Stimulated activated effector memory CD8-positive, alpha-beta T cell treated with anti-CD3 and anti-CD28 coated beads, Interleukin-12 subunit alpha, Interleukin-12 subunit beta, amount 100 ng/mL, for 72 hours (primary cell): ENCODE measurements around the gene B3GNT8.

Experiments
- ATAC-seq: fragments of 150-1000 bp; cut with Tn5 transposase; 2 replicates; pipeline ENCODE4 v1.10.0; 2021
- DNase-seq, 2 donors: peaks; one replicate each; pipeline ENCODE4 v3.0.0; 2021 to 2022; ENCODE audit warnings: low spot score in 2 of 2
- H3K27ac Mint-ChIP-seq: one replicate; pipeline ENCODE4 v1.8.0; 2022; ENCODE audit warnings: mild to moderate bottlenecking, mixed read lengths
- H3K36me3 Mint-ChIP-seq: one replicate; pipeline ENCODE4 v1.8.0; 2022; ENCODE audit warnings: mild to moderate bottlenecking, mixed read lengths
- H3K4me1 Mint-ChIP-seq: one replicate; pipeline ENCODE4 v1.8.0; 2022; ENCODE audit warnings: mixed read lengths
- H3K4me3 Mint-ChIP-seq: one replicate; pipeline ENCODE4 v1.8.0; 2022; ENCODE audit warnings: mild to moderate bottlenecking, mixed read lengths
- H3K9me3 Mint-ChIP-seq: one replicate; pipeline ENCODE4 v1.8.0; 2022; ENCODE audit warnings: mixed read lengths

B3GNT8 gene

DNA sequence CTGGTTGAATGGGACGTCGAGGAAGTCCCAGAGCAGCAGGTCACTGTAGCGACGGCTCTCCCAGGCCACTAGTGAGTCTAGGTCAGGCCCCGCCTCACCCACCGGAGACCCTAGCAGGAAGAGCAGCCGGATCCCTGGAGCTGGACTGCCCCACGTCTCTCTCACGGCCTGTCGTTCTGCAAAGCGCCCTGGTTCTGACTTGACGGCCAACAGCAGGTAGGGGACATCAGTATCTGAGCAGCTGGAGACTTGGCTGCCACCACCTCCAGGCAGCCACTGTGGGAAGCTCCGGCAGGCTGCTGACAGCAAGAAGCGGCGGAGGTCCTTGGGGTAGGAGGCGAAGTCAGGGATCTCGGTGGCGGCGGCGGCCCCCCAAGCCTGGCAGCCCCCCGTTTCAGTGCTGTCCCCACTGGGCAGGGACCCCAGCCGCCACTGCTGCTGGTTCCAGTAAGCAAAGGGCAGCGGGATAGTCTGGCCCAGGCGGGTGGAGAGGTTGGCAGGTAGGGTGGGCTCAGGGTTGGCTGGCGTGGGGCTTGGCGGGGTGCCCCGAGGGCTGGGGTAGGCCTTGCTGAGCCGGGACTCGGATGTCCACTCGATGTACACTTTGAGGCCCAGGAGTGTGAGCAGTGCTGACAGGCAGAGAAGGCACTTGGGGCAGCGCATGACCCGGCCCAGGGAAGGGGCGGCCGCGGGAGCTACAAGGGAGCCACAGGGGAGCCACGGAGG lies 895 bp downstream of the B3GNT8 start:
- Mint-ChIP-seq H3K36me3 (peaks cover 44% of the 10 kb centered on the region), H3K4me1 (peaks cover 47% of the 10 kb centered on the region), H3K27ac (peak overlapping the region; percentile 96), H3K4me3 (peak overlapping the region; percentile 87), H3K9me3 (no peaks in the 10 kb centered on the region)
- DNase-seq = no peak
- ATAC-seq = no peak

DNA sequence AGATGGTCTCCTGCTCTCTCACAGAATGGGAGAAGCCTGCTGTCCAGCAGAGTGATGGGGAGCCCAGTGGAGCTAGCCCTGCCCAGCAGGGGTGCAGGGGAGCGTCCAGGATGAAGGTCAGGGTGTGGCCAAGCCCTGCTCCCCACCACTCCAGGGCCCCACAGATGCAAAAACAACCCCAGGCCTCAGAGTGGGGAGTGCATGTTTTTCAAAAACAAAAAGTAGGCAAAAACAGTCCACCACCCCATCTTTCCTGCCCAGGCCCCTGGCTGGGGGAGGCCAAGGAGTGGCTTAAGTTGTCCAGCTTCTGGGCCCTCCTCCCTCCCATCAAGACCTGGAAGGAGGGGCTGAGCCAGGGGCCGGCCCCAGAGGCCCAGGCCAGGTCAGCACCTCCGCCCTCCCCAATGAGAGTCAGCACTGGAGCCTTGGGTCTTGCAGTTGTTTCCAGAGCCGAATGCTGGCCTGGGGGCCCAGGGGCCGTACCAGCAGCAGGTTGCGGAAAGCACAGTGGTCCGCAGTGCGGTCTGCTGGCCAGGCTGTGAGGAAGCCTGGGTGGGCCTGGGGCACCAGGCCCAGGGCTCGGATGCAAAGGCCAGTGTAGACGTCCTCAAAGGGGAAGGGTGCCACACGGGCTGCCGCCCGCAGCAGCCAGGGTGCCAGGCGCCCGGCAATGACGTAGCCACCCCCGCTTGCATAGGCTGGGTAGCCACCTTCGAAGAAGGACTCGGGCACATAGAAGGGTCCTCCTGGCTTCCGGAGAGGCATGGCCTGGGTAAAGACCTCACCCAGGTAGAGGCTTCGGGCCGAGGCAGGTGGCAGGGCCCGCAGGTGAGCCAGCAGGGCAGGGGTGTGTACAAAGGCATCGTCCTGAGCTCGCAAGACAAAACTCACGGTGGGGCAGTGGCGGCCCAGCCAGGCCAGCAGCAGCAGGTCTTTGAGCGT lies 1.7 kb downstream of the B3GNT8 start:
- Mint-ChIP-seq H3K36me3 (peaks cover 49% of the 10 kb centered on the region), H3K4me3 (peak overlapping the region; percentile 87), H3K4me1 (peaks cover 47% of the 10 kb centered on the region), H3K27ac (peak overlapping the region; percentile 96), H3K9me3 (no peaks in the 10 kb centered on the region)
- no peak for DNase-seq
- ATAC-seq = no peak

DNA sequence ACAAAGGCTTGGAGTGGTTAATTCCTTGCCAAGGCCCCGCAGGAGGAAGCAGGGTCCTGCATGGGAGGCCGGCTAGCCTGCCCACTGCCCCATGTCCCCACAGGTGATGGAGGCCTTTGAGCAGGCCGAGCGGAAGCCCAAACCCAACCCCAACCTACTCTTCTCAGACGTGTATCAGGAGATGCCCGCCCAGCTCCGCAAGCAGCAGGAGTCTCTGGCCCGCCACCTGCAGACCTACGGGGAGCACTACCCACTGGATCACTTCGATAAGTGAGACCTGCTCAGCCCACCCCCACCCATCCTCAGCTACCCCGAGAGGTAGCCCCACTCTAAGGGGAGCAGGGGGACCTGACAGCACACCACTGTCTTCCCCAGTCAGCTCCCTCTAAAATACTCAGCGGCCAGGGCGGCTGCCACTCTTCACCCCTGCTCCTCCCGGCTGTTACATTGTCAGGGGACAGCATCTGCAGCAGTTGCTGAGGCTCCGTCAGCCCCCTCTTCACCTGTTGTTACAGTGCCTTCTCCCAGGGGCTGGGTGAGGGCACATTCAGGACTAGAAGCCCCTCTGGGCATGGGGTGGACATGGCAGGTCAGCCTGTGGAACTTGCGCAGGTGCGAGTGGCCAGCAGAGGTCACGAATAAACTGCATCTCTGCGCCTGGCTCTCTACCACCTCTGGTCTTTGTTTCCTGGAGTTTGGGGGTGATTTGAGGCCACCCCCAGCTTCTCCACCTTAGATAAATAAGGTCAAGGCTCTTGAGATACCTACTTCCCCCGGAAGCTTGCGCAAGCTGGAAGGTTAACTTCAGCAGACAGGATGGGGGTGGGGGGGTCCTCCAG lies 2.6 kb downstream of the B3GNT8 start:
- ATAC-seq = no peak
- H3K27ac Mint-ChIP-seq = peak overlapping the region; percentile 91
- peak overlapping the region; percentile 36 for H3K4me3 Mint-ChIP-seq

DNA sequence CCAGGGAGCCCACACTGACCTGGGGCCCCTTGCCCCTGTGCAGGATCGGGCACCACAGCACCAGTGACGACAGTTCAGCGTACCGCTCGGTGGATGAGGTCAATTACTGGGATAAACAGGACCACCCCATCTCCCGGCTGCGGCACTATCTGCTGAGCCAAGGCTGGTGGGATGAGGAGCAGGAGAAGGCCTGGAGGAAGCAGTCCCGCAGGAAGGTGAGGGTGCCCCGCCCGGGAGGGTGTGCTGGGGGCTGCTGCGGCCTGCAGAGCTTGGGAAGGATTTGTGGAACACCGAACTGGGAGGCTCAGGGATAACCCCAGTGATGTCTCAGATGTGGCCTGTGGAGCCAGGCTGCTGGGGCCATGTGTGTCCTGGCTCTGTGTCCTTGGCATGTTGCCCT lies 4.2 kb downstream of the B3GNT8 start:
- no peak for DNase-seq
- H3K4me3 Mint-ChIP-seq = no peak overlapping the region
- H3K9me3 Mint-ChIP-seq = no peaks in the 10 kb centered on the region
- peaks cover 59% of the 10 kb centered on the region for H3K36me3 Mint-ChIP-seq
- ATAC-seq = no peak
- H3K27ac Mint-ChIP-seq = peak overlapping the region; percentile 83
- H3K4me1 Mint-ChIP-seq = peaks cover 32% of the 10 kb centered on the region

More for the DNA sequence above, 2.6 kb downstream of the B3GNT8 start:
- Mint-ChIP-seq H3K9me3 (no peaks in the 10 kb centered on the region), H3K4me1 (peaks cover 47% of the 10 kb centered on the region), H3K36me3 (peaks cover 51% of the 10 kb centered on the region)
- no peak for DNase-seq

DNA sequence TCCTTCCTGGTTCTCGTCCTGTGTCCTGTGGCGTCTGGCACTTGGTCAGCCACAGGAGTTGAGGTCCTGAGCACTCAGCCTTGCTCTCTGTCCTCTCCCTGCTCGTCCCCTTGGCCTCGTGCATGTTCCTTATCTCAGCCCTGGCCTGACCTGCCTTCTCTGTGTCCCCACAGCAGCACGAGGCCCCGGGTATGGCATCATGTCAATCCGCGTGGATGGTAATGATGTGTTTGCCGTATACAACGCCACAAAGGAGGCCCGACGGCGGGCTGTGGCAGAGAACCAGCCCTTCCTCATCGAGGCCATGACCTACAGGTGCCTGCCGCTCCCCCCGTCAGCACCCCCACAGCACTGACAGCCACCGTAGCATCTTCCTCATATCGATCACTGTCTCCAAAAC lies 4.7 kb downstream of the B3GNT8 start:
- no peaks in the 10 kb centered on the region for H3K9me3 Mint-ChIP-seq
- H3K36me3 Mint-ChIP-seq = peaks cover 59% of the 10 kb centered on the region
- H3K4me1 Mint-ChIP-seq = peaks cover 27% of the 10 kb centered on the region
- H3K4me3 Mint-ChIP-seq = no peak overlapping the region
- ATAC-seq (no peak), DNase-seq (no peak)
- peak overlapping the region; percentile 83 for H3K27ac Mint-ChIP-seq

DNA sequence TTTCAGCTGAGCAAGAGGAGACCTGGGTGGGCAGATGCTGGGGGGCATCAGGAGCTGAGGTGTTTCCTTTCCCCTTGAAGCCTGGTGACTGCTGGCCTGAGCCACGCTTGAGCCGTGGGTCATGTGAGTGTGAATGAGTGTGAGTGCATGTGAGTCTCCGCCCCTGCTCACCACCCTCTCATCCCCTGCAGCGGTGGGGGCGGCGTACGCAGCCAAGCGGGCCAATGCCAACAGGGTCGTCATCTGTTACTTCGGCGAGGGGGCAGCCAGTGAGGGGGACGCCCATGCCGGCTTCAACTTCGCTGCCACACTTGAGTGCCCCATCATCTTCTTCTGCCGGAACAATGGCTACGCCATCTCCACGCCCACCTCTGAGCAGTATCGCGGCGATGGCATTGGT lies 5.2 kb downstream of the B3GNT8 start:
- ATAC-seq (no peak), DNase-seq (no peak)
- H3K36me3 Mint-ChIP-seq = peaks cover 59% of the 10 kb centered on the region
- peaks cover 23% of the 10 kb centered on the region for H3K4me1 Mint-ChIP-seq
- no peaks in the 10 kb centered on the region for H3K9me3 Mint-ChIP-seq
- H3K4me3 Mint-ChIP-seq = no peak overlapping the region
- peak overlapping the region; percentile 83 for H3K27ac Mint-ChIP-seq

DNA sequence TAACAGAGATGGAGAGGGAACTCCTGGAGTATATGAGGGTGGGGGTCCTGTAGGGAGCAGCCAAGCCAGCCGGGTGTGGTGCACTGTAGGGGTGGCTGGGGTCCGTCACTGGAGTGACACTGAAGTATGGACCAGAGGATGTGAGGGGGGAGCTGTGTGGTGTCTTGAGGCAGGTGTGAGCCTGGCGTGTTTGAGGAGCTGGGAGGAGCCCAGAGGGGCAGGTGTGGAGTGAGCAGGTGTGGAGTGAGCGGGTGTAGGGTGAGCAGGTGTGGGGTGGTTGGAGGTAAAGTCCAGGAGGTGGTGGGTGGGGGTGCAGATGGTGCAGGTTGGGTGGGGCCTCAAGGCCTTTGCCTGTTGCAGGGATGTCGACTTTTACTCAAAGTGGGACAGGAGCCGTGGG lies 5.9 kb downstream of the B3GNT8 start:
- peak overlapping the region; percentile 83 for H3K27ac Mint-ChIP-seq
- DNase-seq (no peak), ATAC-seq (peak; percentile 6)
- H3K4me1 Mint-ChIP-seq = peaks cover 18% of the 10 kb centered on the region
- no peak overlapping the region for H3K4me3 Mint-ChIP-seq
- no peaks in the 10 kb centered on the region for H3K9me3 Mint-ChIP-seq
- H3K36me3 Mint-ChIP-seq = peaks cover 65% of the 10 kb centered on the region

DNA sequence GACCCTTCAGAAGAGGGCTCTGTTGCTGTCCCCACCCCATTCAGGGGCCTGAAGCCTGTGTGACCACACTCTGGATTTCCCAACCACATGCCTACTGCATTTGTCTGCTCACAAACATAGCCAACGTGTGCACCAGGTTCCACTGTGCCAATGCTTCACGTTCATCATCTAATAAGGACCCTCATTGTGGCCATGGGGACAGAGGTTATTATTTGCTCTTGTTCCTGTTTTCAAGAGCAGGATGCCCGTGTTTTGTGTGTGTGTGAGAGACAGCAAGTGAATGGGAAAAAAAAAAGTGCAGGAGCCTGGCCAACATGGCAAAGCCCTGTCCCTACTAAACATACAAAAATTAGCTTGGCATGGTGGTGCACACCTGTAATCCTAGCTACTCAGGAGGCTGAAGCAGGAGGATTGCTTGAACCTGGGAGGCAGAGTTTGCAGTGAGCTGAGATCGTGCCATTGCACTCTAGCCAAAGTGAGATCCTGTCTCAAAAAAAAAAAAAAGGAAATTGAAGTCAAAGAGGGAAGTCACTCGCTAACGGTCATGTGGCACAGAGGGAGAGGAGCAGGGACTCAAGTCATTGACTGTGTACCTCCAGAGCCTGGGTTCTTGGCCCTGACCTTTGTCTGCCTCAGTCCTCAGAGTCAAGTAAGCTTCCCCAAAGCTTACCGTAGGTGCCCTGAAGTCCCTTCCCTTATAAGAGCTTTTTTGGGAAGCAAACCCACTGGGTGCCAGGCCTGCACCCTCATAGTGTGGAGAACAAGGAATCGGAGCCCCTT lies 6.9 kb downstream of the B3GNT8 start:
- Mint-ChIP-seq H3K4me1 (peaks cover 18% of the 10 kb centered on the region), H3K36me3 (peaks cover 75% of the 10 kb centered on the region), H3K27ac (peak overlapping the region; percentile 83), H3K4me3 (no peak overlapping the region), H3K9me3 (no peaks in the 10 kb centered on the region)
- ATAC-seq (no peak), DNase-seq (no peak)

DNA sequence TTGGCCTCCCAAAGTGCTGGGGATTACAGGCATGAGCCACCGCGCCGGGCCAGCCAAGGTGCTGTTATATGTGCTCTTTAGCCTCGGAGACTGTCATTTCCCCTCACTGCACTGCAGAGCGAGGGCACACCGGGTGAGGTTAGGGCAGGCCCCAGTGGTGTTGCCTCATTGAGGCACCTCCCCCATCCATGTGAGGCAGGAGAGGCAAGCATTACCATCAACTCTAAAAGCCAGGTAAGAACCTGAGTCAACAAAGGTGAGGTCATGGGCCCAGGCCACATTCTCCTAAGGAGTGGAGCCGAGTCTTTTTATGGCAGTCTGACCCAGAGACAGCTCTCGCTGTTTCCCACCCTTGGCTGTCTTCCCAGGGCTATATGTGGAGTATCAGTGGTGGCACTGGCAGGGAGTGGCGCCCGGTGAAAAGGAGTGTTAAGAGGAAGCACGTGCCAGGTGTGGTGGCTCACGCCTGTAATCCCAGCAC lies 10.9 kb downstream of the B3GNT8 start:
- ATAC-seq (no peak), DNase-seq (no peak)
- Mint-ChIP-seq H3K9me3 (no peaks in the 10 kb centered on the region), H3K27ac (no peak overlapping the region), H3K36me3 (peaks cover 85% of the 10 kb centered on the region), H3K4me1 (peaks cover 5% of the 10 kb centered on the region), H3K4me3 (no peak overlapping the region)

DNA sequence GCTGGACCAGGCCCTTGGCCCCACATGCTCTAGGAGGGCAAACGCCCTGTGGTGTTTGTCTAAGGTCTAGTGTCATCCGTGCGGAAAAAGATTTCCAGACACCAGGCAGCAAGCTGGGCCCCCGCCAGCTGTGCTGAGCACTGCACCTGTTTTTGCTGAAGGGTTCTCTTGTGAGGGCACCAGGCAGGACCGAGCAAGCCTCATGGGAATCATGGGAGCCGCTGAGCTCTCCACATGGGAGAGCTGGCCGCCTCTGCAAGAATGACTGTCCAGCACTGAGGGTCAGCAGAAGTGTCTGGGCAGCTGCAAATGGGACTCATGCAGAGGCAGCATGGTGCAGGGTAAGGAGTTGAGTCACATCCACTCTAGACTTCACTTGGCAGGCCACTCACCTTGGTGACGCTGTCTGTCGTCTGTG lies 12.0 kb downstream of the B3GNT8 start:
- Mint-ChIP-seq H3K4me1 (peaks cover 1% of the 10 kb centered on the region), H3K36me3 (peaks cover 76% of the 10 kb centered on the region), H3K4me3 (no peak overlapping the region), H3K27ac (no peak overlapping the region), H3K9me3 (no peaks in the 10 kb centered on the region)
- ATAC-seq = no peak
- no peak for DNase-seq

DNA sequence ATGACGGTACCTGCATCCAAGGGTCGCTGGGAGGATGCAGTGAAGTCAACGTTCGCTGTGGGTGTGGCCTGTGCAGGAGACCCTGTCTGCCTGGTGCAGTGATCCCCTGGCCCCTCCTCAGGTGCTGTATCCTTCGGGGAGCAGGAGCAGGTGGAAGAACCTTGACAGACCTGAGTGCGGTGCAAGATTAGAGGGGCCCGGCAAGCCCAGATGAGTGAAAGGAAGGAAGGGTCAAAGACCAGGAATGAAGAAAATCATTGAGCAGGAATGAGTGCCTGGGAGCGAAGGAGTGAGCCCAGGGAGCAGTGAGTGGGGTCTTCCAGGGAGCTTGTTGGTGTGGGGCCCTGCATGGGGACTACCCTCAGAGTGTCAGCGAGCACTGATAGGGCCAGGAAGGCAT lies 12.7 kb downstream of the B3GNT8 start:
- no peak overlapping the region for H3K27ac Mint-ChIP-seq
- H3K9me3 Mint-ChIP-seq = no peaks in the 10 kb centered on the region
- H3K4me1 Mint-ChIP-seq = peaks cover 8% of the 10 kb centered on the region

DNA sequence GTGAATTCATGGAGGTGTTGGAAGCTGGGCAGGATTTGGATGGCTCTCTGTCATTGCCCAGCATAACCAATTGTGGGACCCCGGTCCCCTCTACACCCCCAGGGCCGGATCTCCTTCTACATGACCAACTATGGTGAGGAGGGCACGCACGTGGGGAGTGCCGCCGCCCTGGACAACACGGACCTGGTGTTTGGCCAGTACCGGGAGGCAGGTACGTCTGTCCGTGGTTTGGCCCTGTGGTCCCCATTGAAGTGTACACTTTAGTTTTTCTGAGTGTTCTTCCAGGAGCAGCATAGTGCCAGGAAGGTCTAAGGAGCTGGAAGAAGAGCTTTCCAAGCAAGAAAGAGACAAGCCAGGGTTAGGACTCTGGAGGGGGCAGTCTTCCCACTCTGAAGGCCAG lies 13.2 kb downstream of the B3GNT8 start:
- Mint-ChIP-seq H3K4me1 (peaks cover 13% of the 10 kb centered on the region), H3K9me3 (no peaks in the 10 kb centered on the region), H3K36me3 (peaks cover 67% of the 10 kb centered on the region), H3K27ac (peak overlapping the region; percentile 48), H3K4me3 (no peak overlapping the region)
- DNase-seq (no peak), ATAC-seq (no peak)

More for the DNA sequence above, 12.7 kb downstream of the B3GNT8 start:
- no peak overlapping the region for H3K4me3 Mint-ChIP-seq
- no peak for DNase-seq
- ATAC-seq = no peak
- peaks cover 72% of the 10 kb centered on the region for H3K36me3 Mint-ChIP-seq

DNA sequence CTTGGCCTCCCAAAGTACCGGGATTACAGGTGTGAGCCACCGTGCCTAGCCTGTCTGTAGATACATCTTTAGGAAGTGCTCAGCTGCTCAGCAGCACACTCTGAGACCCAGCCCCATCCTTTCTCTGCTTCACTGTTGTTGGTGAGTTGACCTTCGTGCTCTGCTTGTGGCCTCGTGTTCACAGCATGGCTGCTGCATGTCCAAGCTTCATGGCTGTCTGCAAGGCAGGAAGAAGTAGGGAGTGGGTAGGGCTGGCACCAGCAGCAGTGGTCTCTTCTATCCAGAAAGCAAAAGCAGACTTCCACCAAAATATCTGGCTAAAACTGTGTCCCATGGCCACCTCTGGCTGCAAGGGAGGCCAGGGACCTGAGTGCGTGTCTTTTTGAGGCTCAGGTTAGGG lies 14.2 kb downstream of the B3GNT8 start:
- DNase-seq (no peak), ATAC-seq (no peak)
- Mint-ChIP-seq H3K4me3 (no peak overlapping the region), H3K4me1 (peaks cover 15% of the 10 kb centered on the region), H3K36me3 (peaks cover 57% of the 10 kb centered on the region), H3K27ac (peak overlapping the region; percentile 14), H3K9me3 (no peaks in the 10 kb centered on the region)

DNA sequence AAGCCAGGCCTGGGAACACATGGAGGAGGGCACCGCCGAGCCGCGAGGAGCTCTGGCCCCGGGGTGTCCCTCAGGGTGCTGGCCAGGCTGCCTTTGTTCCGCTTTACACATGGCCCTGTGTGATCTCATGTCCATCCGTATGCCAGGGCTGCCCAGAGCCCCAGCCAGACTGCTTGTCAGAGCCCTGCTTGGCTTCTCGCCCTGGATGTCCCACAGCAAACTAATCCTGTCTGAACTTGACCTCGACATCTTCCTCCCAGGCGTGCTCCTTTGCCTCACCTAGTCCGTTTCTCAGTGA lies 15.3 kb downstream of the B3GNT8 start:
- DNase-seq (no peak), ATAC-seq (no peak)
- H3K9me3 Mint-ChIP-seq = no peaks in the 10 kb centered on the region
- peaks cover 15% of the 10 kb centered on the region for H3K4me1 Mint-ChIP-seq
- H3K4me3 Mint-ChIP-seq = no peak overlapping the region
- peaks cover 47% of the 10 kb centered on the region for H3K36me3 Mint-ChIP-seq
- H3K27ac Mint-ChIP-seq = no peak overlapping the region
